HL-60 (cell line): ENCODE results near the gene DAAM1.

Experiments
- DNase-seq, 2 experiments: peaks; one replicate each; pipeline ENCODE4 v3.0.0-alpha.2; 2010 to 2020; ENCODE audit warnings: low read depth in 1 of 2, low spot score in 1 of 2
- H3K27ac ChIP-seq: fragments of 250-450 bp; sonication (Bioruptor Pico); replicated peaks from 2 replicates; pipeline ENCODE4 v1.5.1; 2020; ENCODE audit warnings: mild to moderate bottlenecking, moderate library complexity
- H3K27me3 ChIP-seq: fragments of 250-450 bp; sonication (Bioruptor Pico); 2 replicates; pipeline ENCODE4 v1.5.1; 2021; ENCODE audit warnings: mild to moderate bottlenecking, moderate library complexity; ENCODE audit not compliant: insufficient read depth, poor library complexity, severe bottlenecking
- H3K4me3 ChIP-seq: replicated peaks from 2 replicates; pipeline ENCODE4 v1.5.1; 2011; ENCODE audit warnings: mild to moderate bottlenecking, control low read depth, low read length; ENCODE audit not compliant: insufficient read depth
- CTCF ChIP-seq: IDR thresholded peaks from one replicate; pipeline ENCODE4 v1.5.1; 2011; ENCODE audit warnings: low read length, control low read depth, inconsistent platforms; ENCODE audit not compliant: insufficient read depth
- GABPA ChIP-seq: IDR thresholded peaks from 2 replicates; pipeline ENCODE4 v1.6.1; 2012; ENCODE audit warnings: low read depth
- POLR2AphosphoS5 ChIP-seq: IDR thresholded peaks from 2 replicates; pipeline ENCODE4 v1.6.1; 2012; ENCODE audit warnings: low read depth
- REST ChIP-seq: IDR thresholded peaks from 2 replicates; pipeline ENCODE4 v1.6.1; 2012; ENCODE audit warnings: low read depth; ENCODE audit not compliant: insufficient replicate concordance
- SPI1 ChIP-seq: IDR thresholded peaks from 2 replicates; pipeline ENCODE4 v1.6.1; 2012; ENCODE audit warnings: low read depth, mild to moderate bottlenecking, borderline replicate concordance

DAAM1 gene

GRCh38 chr14:59278111-59278510 lies 89.6 kb downstream of the DAAM1 start:
- TF ChIP-seq REST: no peak
- no peak for TF ChIP-seq CTCF
- no peak for TF ChIP-seq SPI1
- no peak for TF ChIP-seq GABPA
- no peak for TF ChIP-seq POLR2AphosphoS5
- DNase-seq: no peak

GRCh38 chr14:59280961-59281360 lies 92.5 kb downstream of the DAAM1 start:
- no peaks in the 10 kb centered on the region for H3K27me3 ChIP-seq
- TF ChIP-seq CTCF (no peak), SPI1 (no peak), GABPA (no peak), REST (no peak), POLR2AphosphoS5 (no peak)
- no peak for DNase-seq
- H3K4me3 ChIP-seq: no peak overlapping the region
- H3K27ac ChIP-seq: no peak overlapping the region

More at GRCh38 chr14:59278111-59278510, 89.6 kb downstream of the DAAM1 start:
- Histone ChIP-seq H3K4me3 (no peak overlapping the region), H3K27ac (no peak overlapping the region), H3K27me3 (no peaks in the 10 kb centered on the region)

GRCh38 chr14:59281609-59282377 lies 93.3 kb downstream of the DAAM1 start:
- DNase-seq: peak in 1 of 2 experiments; percentile 25
- no peak overlapping the region for H3K4me3 ChIP-seq
- no peaks in the 10 kb centered on the region for H3K27me3 ChIP-seq
- H3K27ac ChIP-seq: no peak overlapping the region
- TF ChIP-seq SPI1: no peak
- TF ChIP-seq REST: no peak
- no peak for TF ChIP-seq GABPA
- no peak for TF ChIP-seq POLR2AphosphoS5
- no peak for TF ChIP-seq CTCF
